ENCODE results near the gene MRI1. TPM values are rescaled to one million over a fixed set of nuclear protein-coding genes. Genes with fewer than 3 reads are reported as not detected.

Gene MRI1
- total and polyA plus RNA-seq, 10 of the 15 experiments (the other 5 are each of a cell fraction or from before 2014, with no cell fraction given), result 5.4 to 50.3 (median 28.3) TPM

- no peak for TF ChIP-seq ZNF592 (IDR thresholded peaks at IDR 0.05)
- peak; percentile 83 for TF ChIP-seq NKRF (conservative IDR thresholded peaks at IDR 0.05)
- TF ChIP-seq SIN3A (IDR thresholded peaks at IDR 0.05; ENCODE audit: low read depth, low read length), result no peak
- no peak for TF ChIP-seq JUND (IDR thresholded peaks at IDR 0.05; ENCODE audit: low read depth, low read length)
- TF ChIP-seq PML (IDR thresholded peaks at IDR 0.05; ENCODE audit: low read length), result no peak
- peak; percentile 11; the same call in 1 of the 2 replicates for TF ChIP-seq POLR2A (IDR thresholded peaks at IDR 0.05; ENCODE audit: low read depth, low read length)
- TF ChIP-seq CREM (IDR thresholded peaks at IDR 0.05; ENCODE audit: low read depth), result no peak
- TF ChIP-seq TCF12 (IDR thresholded peaks at IDR 0.05; ENCODE audit: low read depth, low read length), result 0 out of 2 replicates have a peak, but pooled peaks have one; percentile 46
- TF ChIP-seq PBX3 (IDR thresholded peaks at IDR 0.05; ENCODE audit: insufficient replicate concordance, low read depth, low read length), result no peak
- TF ChIP-seq POLR2AphosphoS2 (IDR thresholded peaks at IDR 0.05; ENCODE audit: low read depth, low read length), result no peak
- TF ChIP-seq E2F8 (IDR thresholded peaks at IDR 0.05; ENCODE audit: low read depth, partially characterized antibody), result no peak
- no peak for TF ChIP-seq MTA3 (IDR thresholded peaks at IDR 0.05; ENCODE audit: borderline replicate concordance, low read length)
- TF ChIP-seq ZNF274 (IDR thresholded peaks at IDR 0.05; ENCODE audit: insufficient read depth, insufficient read length), result no peak
- no peak for TF ChIP-seq EP300 (IDR thresholded peaks at IDR 0.05; ENCODE audit: borderline replicate concordance in 1 of 2, control insufficient read depth in 1 of 2, low read depth in 2 of 2, low read length in 2 of 2)
- 0 out of 2 replicates have a peak, but pooled peaks have one; percentile 38 for TF ChIP-seq TCF3 (IDR thresholded peaks at IDR 0.05; ENCODE audit: borderline replicate concordance, insufficient read depth, low read depth, low read length)
- TF ChIP-seq TBL1XR1 (IDR thresholded peaks at IDR 0.05; ENCODE audit: low read depth, low read length), result no peak
- no peak for TF ChIP-seq GABPA (IDR thresholded peaks at IDR 0.05; ENCODE audit: low read depth)
These were observed 31.4 kb downstream of the MRI1 start (continued) for GRCh38 chr19:13795595-13796300.
